ENCODE data around the gene U2AF2. TPM values are rescaled to one million over a fixed set of nuclear protein-coding genes. Genes with fewer than 3 reads are reported as not detected.

The U2AF2 gene
- polyA plus RNA-seq, 2 of the 4 experiments (the other 2 are of a cell fraction), result 157 to 302 TPM

- no peaks in the 10 kb centered on the region for H3K9me3 ChIP-seq
- WGBS (ENCODE audit: missing lambda C conversion rate), result 86% methylated on average over 7 of the region's 7 CpGs
- CTCF ChIA-PET, result interaction anchor here (0.8 to 24.9 kb wide), 6 partner anchors 9 to 150 kb away, joined by 3 to 363 read pairs (median 52); partner anchors contain the start of genes ZNF628 and ZNF865
- ATAC-seq, result no peak
- TF ChIP-seq EHMT2 (IDR thresholded peaks at IDR 0.05; ENCODE audit: low read depth) (no peak), ZSCAN20 (CRISPR knock-in tag; IDR thresholded peaks at IDR 0.05) (no peak), JUN (IDR thresholded peaks at IDR 0.05) (no peak), E2F6 (IDR thresholded peaks at IDR 0.05; ENCODE audit: borderline replicate concordance, low read depth) (no peak), REST (IDR thresholded peaks at IDR 0.05) (no peak), MAFK (IDR thresholded peaks at IDR 0.05; ENCODE audit: partially characterized antibody) (no peak), BHLHE40 (IDR thresholded peaks at IDR 0.05; ENCODE audit: low read depth, low read length) (no peak), TP53 (CRISPR knock-in tag; IDR thresholded peaks at IDR 0.05) (no peak), ZC3H11A (IDR thresholded peaks at IDR 0.05) (no peak), JUNB (IDR thresholded peaks at IDR 0.05) (no peak), NR3C1 (IDR thresholded peaks at IDR 0.05) (no peak)
- DNase-seq (ENCODE audit: low read depth in 1 of 2, low spot score in 1 of 2), result no peak
- FAIRE-seq, result no peak
- no peaks in the 10 kb centered on the region for H3K4me1 ChIP-seq
- POLR2A ChIA-PET, result interaction anchor here (0.6 kb wide), 1 partner anchor 452 kb away, joined by 3 read pairs; the partner anchor contains the start of gene DNAAF3
- H3K4me2 ChIP-seq, result no peak overlapping the region
- no peak overlapping the region for H3K4me3 ChIP-seq
- H3K27ac ChIP-seq, result no peak overlapping the region
Measured at GRCh38 chr19:55618426-55618825, 36.4 kb upstream of the U2AF2 start.

- TF ChIP-seq PBX3 (IDR thresholded peaks at IDR 0.05) (0 out of 2 replicates have a peak, but pooled peaks have one; percentile 25), BHLHE40 (IDR thresholded peaks at IDR 0.05; ENCODE audit: low read depth, low read length) (no peak)
- H3K4me2 ChIP-seq, result no peak overlapping the region
Measured at GRCh38 chr19:55619286-55619685, 35.5 kb upstream of the U2AF2 start.

GRCh38 chr19:55620410-55621204 is 34.2 kb upstream of the U2AF2 start:
- ChIA-PET CTCF (interaction anchor here (1.0 to 24.9 kb wide), 8 partner anchors 11 to 479 kb away, joined by 3 to 363 read pairs (median 7); partner anchors contain the start of gene ZNF865), POLR2A (interaction anchor here (1.0 kb wide), 1 partner anchor 15 kb away, joined by 5 read pairs; the partner anchor contains the start of gene ZNF865)
- no peaks in the 10 kb centered on the region for H3K9me3 ChIP-seq
- no peak overlapping the region for H3K4me3 ChIP-seq
- no peak overlapping the region for H3K27ac ChIP-seq
- 96% methylated on average over 12 of the region's 12 CpGs for WGBS (ENCODE audit: missing lambda C conversion rate)
- no peak for TF ChIP-seq HOXB13 (CRISPR knock-in tag; IDR thresholded peaks at IDR 0.05; ENCODE audit: low read depth)
- peak; percentile 77; the same call in 1 of the 2 replicates for TF ChIP-seq POLR2AphosphoS2 (conservative IDR thresholded peaks at IDR 0.05; ENCODE audit: low read length)
- TF ChIP-seq EHMT2 (IDR thresholded peaks at IDR 0.05; ENCODE audit: low read depth), result no peak
- no peak for ATAC-seq
- H3K4me2 ChIP-seq, result no peak overlapping the region
- no peak for FAIRE-seq
- DNase-seq (ENCODE audit: low read depth in 1 of 2, low spot score in 1 of 2), result no peak
- H3K4me1 ChIP-seq, result 0 out of 3 replicates have a peak, but pooled peaks cover 7% of the 10 kb centered on the region

More at GRCh38 chr19:55619286-55619685, 35.5 kb upstream of the U2AF2 start:
- WGBS (ENCODE audit: missing lambda C conversion rate), result 84% methylated on average over 3 of the region's 3 CpGs
- H3K4me1 ChIP-seq, result 0 out of 3 replicates have a peak, but pooled peaks cover 4% of the 10 kb centered on the region
- CTCF ChIA-PET, result interaction anchor here (1.2 to 24.9 kb wide), 6 partner anchors 10 to 327 kb away, joined by 6 to 363 read pairs (median 52); partner anchors contain the start of gene ZNF865
- H3K9me3 ChIP-seq, result no peaks in the 10 kb centered on the region
- no peak overlapping the region for H3K27ac ChIP-seq
- FAIRE-seq (peak; percentile 63), ATAC-seq (no peak), DNase-seq (ENCODE audit: low read depth in 1 of 2, low spot score in 1 of 2) (no peak)
- no peak overlapping the region for H3K4me3 ChIP-seq
- POLR2A ChIA-PET, result interaction anchor here (0.7 kb wide), 1 partner anchor 95 kb away, joined by 11 read pairs; no protein-coding TSS in a partner anchor
